ENCODE measurements around the gene IFFO2. TPM values are rescaled to one million over a fixed set of nuclear protein-coding genes. Genes with fewer than 3 reads are reported as not detected.

IFFO2 gene
- total and polyA plus RNA-seq, 2 donors (not counting 3 experiments of a cell fraction or from before 2014, with no cell fraction given) = 31.1 to 31.3 TPM

GRCh38 chr1:18941221-18942141, 15.0 kb downstream of the IFFO2 start:
- peaks cover 28% of the 10 kb centered on the region for H3K4me1 ChIP-seq (ENCODE audit: control insufficient read depth, extremely low read depth, insufficient read depth, low read length)

More at GRCh38 chr1:18941221-18942141, 15.0 kb downstream of the IFFO2 start:
- FAIRE-seq (peak; percentile 89), DNase-seq (ENCODE audit: low read depth, low spot score) (peak; percentile 63)
- dilution Hi-C loops (cut with MboI; ENCODE audit: extremely low pct_ligation_motif_present, low sequenced_read_pairs) = no loop called here
- Histone ChIP-seq H3K9me3 (replicated peaks; ENCODE audit: control insufficient read depth, insufficient read depth, low read length) (no peaks in the 10 kb centered on the region), H4K20me1 (replicated peaks; ENCODE audit: control insufficient read depth, extremely low read depth, insufficient read depth, low read length) (no peaks in the 10 kb centered on the region), H2AFZ (ENCODE audit: low read depth, low read length) (peak overlapping the region; percentile 44), H3K79me2 (ENCODE audit: control insufficient read depth, insufficient read depth, low read length) (peaks cover 95% of the 10 kb centered on the region), H3K27ac (ENCODE audit: insufficient read depth, low read depth, low read length) (peak overlapping the region; percentile 60), H3K9ac (replicated peaks; ENCODE audit: extremely low read depth, insufficient read depth, low read length) (peak overlapping the region; percentile 40), H3K4me3 (replicated peaks in 1 of 3; ENCODE audit: insufficient read depth in 1 of 3, low read depth in 1 of 3, low read length in 3 of 3) (no peak overlapping the region), H3K36me3 (ENCODE audit: control insufficient read depth in 2 of 2, extremely low read depth in 1 of 2, insufficient read depth in 2 of 2, low read length in 2 of 2) (no peaks in the 10 kb centered on the region), H3K27me3 (ENCODE audit: control insufficient read depth in 2 of 2, insufficient read depth in 2 of 2, low read length in 2 of 2) (no peaks in the 10 kb centered on the region), H3K9me1 (replicated peaks; ENCODE audit: control insufficient read depth, extremely low read depth, insufficient read depth, low read length) (no peaks in the 10 kb centered on the region), H3K4me2 (ENCODE audit: insufficient read depth, low read length) (no peak overlapping the region)
- BruUV-seq (replicated peaks) = no TSS peak
- CTCF ChIA-PET = interaction anchor here (1.3 to 8.0 kb wide), 6 partner anchors 7 to 27 kb away, joined by 3 to 66 read pairs (median 4); no protein-coding TSS in a partner anchor
- TF ChIP-seq GATA2 (IDR thresholded peaks at IDR 0.05; ENCODE audit: insufficient read depth, insufficient read length, low read depth, low read length) = no peak
- TF ChIP-seq FOS (IDR thresholded peaks at IDR 0.05; ENCODE audit: borderline replicate concordance, insufficient read depth, low read length) = no peak
- TF ChIP-seq CTCF (IDR thresholded peaks at IDR 0.05; ENCODE audit: extremely low read depth in 1 of 2, insufficient read depth in 1 of 2, low read depth in 1 of 2, low read length in 2 of 2) = no peak
- TF ChIP-seq EZH2 (IDR thresholded peaks at IDR 0.05; ENCODE audit: borderline replicate concordance, low read depth, low read length, severe bottlenecking) = no peak
- TF ChIP-seq MYC (IDR thresholded peaks at IDR 0.05; ENCODE audit: low read depth, low read length) = no peak
- no peak for TF ChIP-seq POLR2AphosphoS5 (IDR thresholded peaks at IDR 0.05; ENCODE audit: insufficient read depth, low read depth, low read length)
- no peak for TF ChIP-seq JUN (IDR thresholded peaks at IDR 0.05; ENCODE audit: borderline replicate concordance, insufficient read depth, insufficient read length, low read depth)
- TF ChIP-seq POLR2A (IDR thresholded peaks at IDR 0.05; ENCODE audit: low read depth, low read length) = no peak
- TF ChIP-seq MAX (IDR thresholded peaks at IDR 0.05; ENCODE audit: insufficient read depth, insufficient read length) = no peak
- POLR2A ChIA-PET = interaction anchor here (1.0 to 2.0 kb wide), 2 partner anchors 14 to 16 kb away, joined by 3 to 7 read pairs; no protein-coding TSS in a partner anchor
- intact Hi-C loops (cut with micrococcal nuclease) = loop anchor here (1.0 kb wide), 3 partner anchors 9 to 15 kb away; partner anchors contain the start of gene IFFO2
